ENCODE results near the gene UNC5A.

UNC5A gene

DNA sequence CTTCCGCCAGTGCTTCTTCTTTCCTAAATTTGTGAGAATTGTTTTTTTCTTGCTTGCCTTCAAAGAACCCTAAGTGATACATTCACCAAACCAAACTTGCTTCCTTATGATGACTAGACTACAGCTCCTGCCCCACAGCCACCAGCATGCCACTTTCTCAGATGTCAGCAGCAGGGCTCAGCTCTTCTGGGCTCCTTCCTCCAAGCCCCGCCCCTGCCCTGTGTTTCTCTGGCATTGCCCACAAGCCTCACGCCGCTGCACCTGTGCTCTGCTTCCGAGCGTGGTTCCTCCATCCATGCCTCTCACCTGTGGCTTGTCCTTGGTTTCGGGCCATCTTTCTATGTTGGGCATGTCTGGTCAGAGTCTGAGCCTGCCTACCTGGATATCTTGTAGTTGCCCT lies 10.6 kb downstream of the UNC5A start:
- Histone ChIP-seq H3K4me1 (peaks cover 7 to 32% (median 21%) of the 10 kb centered on the region in 10 experiments; a peak in 17 of 20 replicates), H3K4me3 (no peak overlapping the region), H3K4me2 (no peak overlapping the region), H3K27me3 (peaks cover 40 to 63% (median 52%) of the 10 kb centered on the region in 11 experiments), H3K36me3 (no peaks in the 10 kb centered on the region), H3K9me3 (replicated peaks in 1 of 11) (no peaks in the 10 kb centered on the region), H3K27ac (no peak overlapping the region), H4K20me1 (peaks cover 0 to 59% (median 23%) of the 10 kb centered on the region in 11 experiments; a peak in 16 of 22 replicates), H3K9ac (no peak overlapping the region)
- no peak for TF ChIP-seq Cebpa-rat (IDR thresholded peaks at IDR 0.05)

DNA sequence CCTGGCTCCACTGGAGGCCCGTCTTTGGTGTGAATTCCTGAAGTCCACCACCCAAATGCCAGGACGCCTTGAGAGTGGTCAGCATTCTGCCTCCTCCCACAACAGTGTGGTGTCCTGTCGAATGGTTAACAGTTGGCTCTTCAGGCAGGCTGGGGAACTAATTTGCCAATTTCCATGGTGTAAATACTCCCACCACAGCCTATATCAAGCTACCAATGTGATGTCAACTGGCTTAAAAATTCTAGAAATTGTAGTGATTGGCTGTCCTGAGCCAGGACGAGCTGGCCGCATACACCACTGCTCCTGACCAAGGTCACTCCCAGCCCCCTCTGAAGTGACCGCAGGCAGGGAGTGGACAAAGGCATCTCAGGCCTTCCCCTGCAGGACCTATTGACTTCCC lies 11.1 kb downstream of the UNC5A start:
- Histone ChIP-seq H3K9ac (no peak overlapping the region), H3K9me3 (replicated peaks in 1 of 11) (no peaks in the 10 kb centered on the region), H3K27me3 (peaks cover 35 to 58% (median 47%) of the 10 kb centered on the region in 11 experiments), H3K4me3 (no peak overlapping the region), H3K4me2 (no peak overlapping the region), H3K4me1 (peaks cover 7 to 32% (median 21%) of the 10 kb centered on the region in 10 experiments; a peak in 17 of 20 replicates), H3K27ac (no peak overlapping the region), H3K36me3 (no peaks in the 10 kb centered on the region), H4K20me1 (peaks cover 0 to 57% (median 20%) of the 10 kb centered on the region in 11 experiments; a peak in 16 of 22 replicates)
- no peak for TF ChIP-seq Cebpa-rat (IDR thresholded peaks at IDR 0.05)

DNA sequence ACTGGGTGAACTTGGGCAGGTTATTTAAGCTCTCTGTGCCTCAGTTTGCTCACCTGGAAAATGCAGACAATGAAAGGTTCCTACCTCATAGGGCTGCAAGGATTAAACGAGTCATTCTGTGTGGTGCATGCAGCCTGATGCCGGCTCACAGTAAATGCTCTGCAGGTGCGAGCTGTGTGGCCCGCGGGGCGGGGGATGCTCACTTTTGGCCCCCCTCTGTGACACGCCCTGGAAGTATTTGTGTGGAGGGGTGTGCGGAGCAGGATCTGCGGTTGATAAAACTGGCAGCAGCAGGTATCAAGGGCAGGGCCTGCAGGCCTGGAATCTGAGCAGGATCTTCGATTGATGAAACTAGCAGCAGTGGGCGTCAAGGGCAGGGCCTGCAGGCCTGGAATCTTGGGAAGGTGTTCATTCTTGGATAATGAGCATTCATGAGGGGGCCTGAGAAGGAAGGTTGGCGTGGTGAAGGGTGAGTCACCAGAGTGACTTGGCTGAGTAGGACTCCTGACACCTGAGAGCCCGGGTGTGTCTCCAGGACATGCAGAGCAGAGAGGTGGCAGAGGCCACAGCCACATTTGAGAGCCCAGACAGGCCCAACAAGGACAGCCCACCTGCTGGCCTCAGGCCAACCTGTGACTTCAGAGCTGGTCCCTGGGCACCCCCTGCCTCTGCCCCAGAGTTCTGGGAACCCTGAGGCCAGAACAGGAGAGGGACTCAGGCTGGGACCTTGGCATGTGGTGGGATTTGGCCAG lies 11.9 kb downstream of the UNC5A start:
- H3K27me3 ChIP-seq, result peaks cover 27 to 51% (median 40%) of the 10 kb centered on the region in 11 experiments
- no peaks in the 10 kb centered on the region for H3K36me3 ChIP-seq
- H3K27ac ChIP-seq, result no peak overlapping the region
- peak overlapping the region in 3 of 11 experiments; percentile 44 to 63 (median 63); a peak in 4 of 22 replicates for H3K4me2 ChIP-seq
- peaks cover 0 to 49% (median 13%) of the 10 kb centered on the region in 11 experiments; a peak in 14 of 22 replicates for H4K20me1 ChIP-seq
- H3K9me3 ChIP-seq (replicated peaks in 1 of 11), result no peaks in the 10 kb centered on the region
- peaks cover 7 to 32% (median 21%) of the 10 kb centered on the region in 10 experiments; a peak in 17 of 20 replicates for H3K4me1 ChIP-seq
- no peak overlapping the region for H3K4me3 ChIP-seq
- no peak for TF ChIP-seq Cebpa-rat (IDR thresholded peaks at IDR 0.05)
- H3K9ac ChIP-seq, result no peak overlapping the region

DNA sequence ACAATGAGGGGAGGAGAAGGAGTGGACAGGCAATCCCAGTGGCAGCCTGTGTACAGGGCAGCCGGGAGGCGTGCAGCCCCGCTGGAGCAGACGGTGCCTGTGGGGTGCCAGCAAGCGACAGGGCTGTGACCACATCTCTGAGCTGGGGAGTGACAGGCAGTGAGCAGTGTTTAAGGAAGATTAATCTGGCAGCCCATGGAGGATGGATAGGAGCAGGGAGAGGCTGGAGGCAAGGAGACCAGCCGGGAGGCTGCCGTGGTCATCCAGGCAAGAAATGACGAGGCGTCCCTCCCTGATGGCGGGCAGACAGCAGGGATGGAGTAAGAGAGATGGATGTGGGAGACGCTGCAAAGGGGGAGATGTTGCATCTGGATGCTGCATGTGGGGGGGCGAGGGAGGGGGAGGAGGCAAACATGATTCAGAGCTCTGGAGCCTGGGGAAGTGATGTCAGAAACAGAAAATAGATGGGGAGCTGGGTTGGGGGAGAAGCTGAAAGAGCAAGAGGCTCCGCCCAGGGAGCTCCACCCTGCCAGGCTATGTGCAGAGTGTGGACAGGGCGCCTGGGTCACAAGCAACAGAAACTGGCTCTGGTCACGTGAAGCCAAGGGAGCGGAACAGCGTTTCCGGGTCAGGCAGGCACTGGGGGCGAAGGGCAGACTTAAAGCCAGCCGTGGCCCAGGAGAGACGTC lies 12.6 kb downstream of the UNC5A start:
- no peaks in the 10 kb centered on the region for H3K36me3 ChIP-seq
- peak overlapping the region; percentile 26 to 63 (median 51); a peak in 19 of 22 replicates for H3K4me2 ChIP-seq
- peaks cover 0 to 45% (median 9%) of the 10 kb centered on the region in 11 experiments; a peak in 14 of 22 replicates for H4K20me1 ChIP-seq
- H3K27me3 ChIP-seq, result peaks cover 20 to 43% (median 32%) of the 10 kb centered on the region in 11 experiments
- H3K9me3 ChIP-seq (replicated peaks in 1 of 11), result no peaks in the 10 kb centered on the region
- TF ChIP-seq Cebpa-rat (IDR thresholded peaks at IDR 0.05), result no peak
- H3K4me1 ChIP-seq, result peaks cover 7 to 26% (median 18%) of the 10 kb centered on the region in 10 experiments; a peak in 17 of 20 replicates
- H3K9ac ChIP-seq, result no peak overlapping the region
- H3K4me3 ChIP-seq, result no peak overlapping the region
- H3K27ac ChIP-seq, result no peak overlapping the region

DNA sequence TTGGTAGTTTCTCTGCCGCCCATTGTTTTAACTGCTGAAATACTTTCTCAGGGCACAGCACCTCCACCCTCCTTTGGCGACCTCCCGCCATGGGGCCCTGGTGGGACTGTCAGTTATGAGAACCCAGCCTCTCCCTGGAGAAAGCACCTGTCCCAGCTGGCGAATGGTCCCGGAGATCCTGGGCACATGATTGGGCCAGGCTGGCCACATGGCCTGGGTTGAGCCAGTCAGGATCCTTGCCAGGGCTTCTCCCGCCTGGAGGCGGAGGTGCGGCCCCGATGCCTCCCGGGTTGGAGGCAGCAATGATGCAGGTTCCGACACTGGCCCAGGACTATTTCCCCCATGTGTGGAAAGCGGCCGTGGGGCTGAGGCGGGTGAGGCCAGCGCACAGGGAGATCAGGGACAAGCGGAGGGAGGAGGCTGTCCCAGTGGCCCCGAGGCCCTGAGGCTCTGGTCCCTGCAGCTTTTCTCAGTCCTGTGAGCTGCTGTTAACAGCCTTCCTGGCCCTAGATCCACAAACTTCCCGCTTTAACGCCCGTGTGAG lies 13.6 kb downstream of the UNC5A start:
- H3K36me3 ChIP-seq, result no peaks in the 10 kb centered on the region
- peaks cover 7 to 16% (median 13%) of the 10 kb centered on the region in 10 experiments; a peak in 17 of 20 replicates for H3K4me1 ChIP-seq
- peaks cover 10 to 33% (median 22%) of the 10 kb centered on the region in 11 experiments for H3K27me3 ChIP-seq
- no peak overlapping the region for H3K4me3 ChIP-seq
- H4K20me1 ChIP-seq, result peaks cover 0 to 35% (median 0%) of the 10 kb centered on the region in 11 experiments; a peak in 10 of 22 replicates
- no peak overlapping the region for H3K27ac ChIP-seq
- H3K9ac ChIP-seq, result no peak overlapping the region
- TF ChIP-seq Cebpa-rat (IDR thresholded peaks at IDR 0.05), result no peak
- no peaks in the 10 kb centered on the region for H3K9me3 ChIP-seq (replicated peaks in 1 of 11)
- peak overlapping the region in 3 of 11 experiments; percentile 51 to 63 (median 63); a peak in 4 of 22 replicates for H3K4me2 ChIP-seq

DNA sequence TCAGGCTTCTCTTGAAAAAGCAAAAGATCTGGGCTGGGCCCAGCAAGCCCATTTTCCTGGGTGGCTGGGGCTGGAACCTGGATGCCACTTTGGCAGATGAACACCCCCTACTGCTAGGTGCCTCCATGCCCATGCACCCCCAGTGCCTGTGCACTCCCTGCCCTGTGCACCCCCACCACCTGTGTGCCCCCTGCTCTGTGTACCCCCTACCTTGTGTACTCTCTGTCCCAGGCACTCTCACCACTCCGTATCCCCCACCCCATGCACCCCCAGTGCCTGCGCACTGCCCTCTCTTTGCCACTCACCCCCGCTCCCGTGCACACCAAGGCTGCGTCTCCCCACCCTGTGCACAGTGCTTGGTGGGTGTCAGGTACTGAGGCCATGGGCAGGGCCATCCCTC lies 14.2 kb downstream of the UNC5A start:
- no peak overlapping the region for H3K9ac ChIP-seq
- no peaks in the 10 kb centered on the region for H3K9me3 ChIP-seq (replicated peaks in 1 of 11)
- H3K4me3 ChIP-seq, result no peak overlapping the region
- peaks cover 7 to 15% (median 12%) of the 10 kb centered on the region in 10 experiments; a peak in 17 of 20 replicates for H3K4me1 ChIP-seq
- no peak for TF ChIP-seq Cebpa-rat (IDR thresholded peaks at IDR 0.05)
- no peak overlapping the region for H3K27ac ChIP-seq
- peaks cover 3 to 27% (median 16%) of the 10 kb centered on the region in 11 experiments; a peak in 20 of 22 replicates for H3K27me3 ChIP-seq
- H3K36me3 ChIP-seq, result no peaks in the 10 kb centered on the region
- H4K20me1 ChIP-seq, result peaks cover 0 to 33% (median 0%) of the 10 kb centered on the region in 11 experiments; a peak in 9 of 22 replicates
- H3K4me2 ChIP-seq, result no peak overlapping the region

DNA sequence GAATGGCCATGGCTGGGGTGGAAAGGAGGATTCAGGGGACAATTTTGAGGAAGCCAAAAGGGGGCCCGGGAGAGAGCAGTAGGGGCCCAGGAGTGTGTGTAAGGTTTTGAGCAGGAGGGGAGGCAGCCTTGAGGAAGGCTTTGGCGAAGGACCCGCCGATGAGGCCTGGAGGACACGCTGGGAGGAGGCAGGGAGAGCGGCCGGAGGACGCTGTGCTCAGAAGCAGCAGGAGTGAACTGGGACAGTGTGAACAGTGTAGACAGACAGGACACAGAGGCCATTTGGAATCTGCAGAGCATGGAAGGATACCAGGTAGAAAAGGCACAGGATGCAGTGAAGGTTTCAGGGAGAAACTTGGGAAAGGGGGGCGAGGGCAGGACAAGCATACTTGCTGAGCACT lies 14.9 kb downstream of the UNC5A start:
- Histone ChIP-seq H3K4me1 (peaks cover 7 to 15% (median 12%) of the 10 kb centered on the region in 10 experiments; a peak in 17 of 20 replicates), H3K27ac (no peak overlapping the region), H3K9ac (no peak overlapping the region), H3K9me3 (replicated peaks in 1 of 11) (no peaks in the 10 kb centered on the region), H3K4me2 (no peak overlapping the region), H3K36me3 (no peaks in the 10 kb centered on the region), H3K4me3 (no peak overlapping the region), H3K27me3 (peaks cover 0 to 20% (median 9%) of the 10 kb centered on the region in 11 experiments; a peak in 16 of 22 replicates), H4K20me1 (peaks cover 0 to 33% (median 0%) of the 10 kb centered on the region in 11 experiments; a peak in 8 of 22 replicates)
- TF ChIP-seq Cebpa-rat (IDR thresholded peaks at IDR 0.05), result no peak

DNA sequence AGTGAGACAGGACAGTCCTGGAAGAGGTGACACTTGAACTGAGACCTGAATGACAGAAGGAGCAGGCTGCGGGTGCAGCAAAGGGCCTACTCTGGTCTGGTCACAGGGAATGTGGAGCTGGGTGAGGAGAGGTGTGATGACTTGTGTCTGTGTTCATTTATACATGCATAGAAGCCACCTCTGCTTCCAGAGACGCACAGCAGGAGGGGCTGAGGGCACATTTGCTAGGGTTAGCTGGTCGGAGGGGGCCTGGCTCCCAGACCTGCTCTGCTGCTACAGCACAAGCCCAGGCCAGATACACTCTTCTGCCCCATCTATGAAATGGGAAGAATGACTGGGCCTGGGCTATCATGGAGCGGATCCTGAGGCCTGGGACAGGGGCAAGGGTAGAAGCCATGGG lies 15.6 kb downstream of the UNC5A start:
- TF ChIP-seq Cebpa-rat (IDR thresholded peaks at IDR 0.05), result no peak
- H4K20me1 ChIP-seq, result peaks cover 0 to 32% (median 0%) of the 10 kb centered on the region in 11 experiments; a peak in 7 of 22 replicates
- no peak overlapping the region for H3K27ac ChIP-seq
- H3K36me3 ChIP-seq, result no peaks in the 10 kb centered on the region
- H3K4me1 ChIP-seq, result peaks cover 7 to 15% (median 12%) of the 10 kb centered on the region in 10 experiments; a peak in 17 of 20 replicates
- H3K27me3 ChIP-seq, result peaks cover 0 to 13% (median 3%) of the 10 kb centered on the region in 11 experiments; a peak in 15 of 22 replicates
- no peaks in the 10 kb centered on the region for H3K9me3 ChIP-seq (replicated peaks in 1 of 11)
- no peak overlapping the region for H3K4me2 ChIP-seq
- no peak overlapping the region for H3K9ac ChIP-seq
- no peak overlapping the region for H3K4me3 ChIP-seq
